Bronchial epithelial cell (primary cell): Measurements from ENCODE around the gene MACF1. TPM values are rescaled to one million over a fixed set of nuclear protein-coding genes. Genes with fewer than 3 reads are reported as not detected.

ENCODE experiments used
- DNase-seq: peaks from one replicate; pipeline ENCODE4 v3.0.0-alpha.2; 2010; ENCODE audit warnings: low read depth
- FAIRE-seq: peaks from 2 replicates; lab custom pipeline; 2011; peaks lifted over from hg19 to GRCh38; lab: Jason Lieb, UNC
- H3K27me3 ChIP-seq: 2 replicates; pipeline ENCODE4 v1.5.1; 2011; ENCODE audit warnings: low read length; ENCODE audit not compliant: control insufficient read depth, insufficient read depth
- H3K36me3 ChIP-seq: 2 replicates; pipeline ENCODE4 v1.5.1; 2011; ENCODE audit warnings: low read length; ENCODE audit not compliant: control insufficient read depth, insufficient read depth
- H3K4me3 ChIP-seq: 2 replicates; pipeline ENCODE4 v1.5.1; 2011; ENCODE audit warnings: mild to moderate bottlenecking, low read depth, low read length, control low read depth
- CTCF ChIP-seq: IDR thresholded peaks from 2 replicates; pipeline ENCODE4 v1.5.1; 2011; ENCODE audit warnings: mild to moderate bottlenecking, moderate library complexity, low read length, control low read depth, inconsistent platforms; ENCODE audit not compliant: insufficient read depth, severe bottlenecking
- total RNA-seq: library from RNA; depleted of rRNA; stranded (reverse); fragments of >200 nt; gene quantifications from 2 replicates; pipeline ENCODE4 v1.2.1, GENCODE V29; 2014

The MACF1 gene
- total RNA-seq, 1 donor from 2014 or later: 163 TPM

- DNase-seq (peak; percentile 63), FAIRE-seq (no peak)
- Histone ChIP-seq H3K4me3 (no peak overlapping the region), H3K27me3 (no peaks in the 10 kb centered on the region), H3K36me3 (peaks cover 4% of the 10 kb centered on the region)
- peak; percentile 88 for TF ChIP-seq CTCF
These were observed 53.8 kb downstream of the MACF1 start for GRCh38 chr1:39258146-39258924.

- Histone ChIP-seq H3K36me3 (peaks cover 4% of the 10 kb centered on the region), H3K27me3 (no peaks in the 10 kb centered on the region), H3K4me3 (no peak overlapping the region)
- no peak for FAIRE-seq
- no peak for DNase-seq
- TF ChIP-seq CTCF: no peak
These were observed 54.4 kb downstream of the MACF1 start for GRCh38 chr1:39258925-39259244.

GRCh38 chr1:39261712-39262221 lies 57.3 kb downstream of the MACF1 start:
- no peak overlapping the region for H3K4me3 ChIP-seq
- DNase-seq (peak; percentile 67), FAIRE-seq (no peak)
- peaks cover 1% of the 10 kb centered on the region for H3K36me3 ChIP-seq
- no peak for TF ChIP-seq CTCF
- H3K27me3 ChIP-seq: no peaks in the 10 kb centered on the region

GRCh38 chr1:39262802-39263201 lies 58.3 kb downstream of the MACF1 start:
- no peak for TF ChIP-seq CTCF
- H3K27me3 ChIP-seq: no peaks in the 10 kb centered on the region
- no peak overlapping the region for H3K4me3 ChIP-seq
- peaks cover under 1% of the 10 kb centered on the region for H3K36me3 ChIP-seq
- no peak for FAIRE-seq
- DNase-seq: no peak

GRCh38 chr1:39266269-39266668 lies 61.8 kb downstream of the MACF1 start:
- Histone ChIP-seq H3K27me3 (no peaks in the 10 kb centered on the region), H3K4me3 (no peak overlapping the region), H3K36me3 (peaks cover 1% of the 10 kb centered on the region)
- no peak for DNase-seq
- TF ChIP-seq CTCF: peak; percentile 4
- FAIRE-seq: no peak
